Peyer's patch (tissue), 4 donors: ENCODE data around the gene C1RL.

ENCODE experiments used
- POLR2A ChIP-seq, 2 donors: fragments of 450-650 bp; IDR thresholded peaks; one replicate each; pipeline ENCODE4 v1.5.1; 2017; ENCODE audit warnings: antibody characterized with exemption in 2 of 2, mild to moderate bottlenecking in 2 of 2, moderate library complexity in 2 of 2
- TF ChIP-seq, protein P1 (sequence below), 6 experiments: fragments of 450-650 bp in 4 of 6; fragments of 200-600 bp in 2 of 6; sonication (generic) in 1 of 6; IDR thresholded peaks; one replicate each; pipeline ENCODE4 v1.5.1; 2017 to 2019; ENCODE audit warnings: antibody characterized with exemption in 6 of 6, mild to moderate bottlenecking in 3 of 6, moderate library complexity in 1 of 6

DNA sequence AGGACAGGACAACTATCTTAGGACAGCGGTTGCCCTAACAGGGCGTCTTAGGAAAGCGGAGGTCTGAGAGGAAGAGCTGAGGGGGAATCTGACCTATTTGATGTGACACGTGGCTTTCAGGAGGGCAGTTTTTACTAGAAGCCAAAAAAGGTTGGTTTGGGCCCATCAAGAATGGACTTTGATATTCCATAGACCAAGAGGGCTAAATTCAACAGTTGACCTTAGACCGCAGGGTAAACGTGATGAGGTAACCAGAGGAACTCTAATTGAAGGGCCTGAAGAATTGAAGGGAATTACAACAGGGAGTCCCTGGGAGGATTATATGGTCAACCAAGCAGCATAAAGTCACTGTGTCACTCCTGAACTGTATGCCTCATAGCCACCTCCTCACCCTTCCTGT, 37.0 kb downstream of the C1RL start:
- TF ChIP-seq, protein P1, sequence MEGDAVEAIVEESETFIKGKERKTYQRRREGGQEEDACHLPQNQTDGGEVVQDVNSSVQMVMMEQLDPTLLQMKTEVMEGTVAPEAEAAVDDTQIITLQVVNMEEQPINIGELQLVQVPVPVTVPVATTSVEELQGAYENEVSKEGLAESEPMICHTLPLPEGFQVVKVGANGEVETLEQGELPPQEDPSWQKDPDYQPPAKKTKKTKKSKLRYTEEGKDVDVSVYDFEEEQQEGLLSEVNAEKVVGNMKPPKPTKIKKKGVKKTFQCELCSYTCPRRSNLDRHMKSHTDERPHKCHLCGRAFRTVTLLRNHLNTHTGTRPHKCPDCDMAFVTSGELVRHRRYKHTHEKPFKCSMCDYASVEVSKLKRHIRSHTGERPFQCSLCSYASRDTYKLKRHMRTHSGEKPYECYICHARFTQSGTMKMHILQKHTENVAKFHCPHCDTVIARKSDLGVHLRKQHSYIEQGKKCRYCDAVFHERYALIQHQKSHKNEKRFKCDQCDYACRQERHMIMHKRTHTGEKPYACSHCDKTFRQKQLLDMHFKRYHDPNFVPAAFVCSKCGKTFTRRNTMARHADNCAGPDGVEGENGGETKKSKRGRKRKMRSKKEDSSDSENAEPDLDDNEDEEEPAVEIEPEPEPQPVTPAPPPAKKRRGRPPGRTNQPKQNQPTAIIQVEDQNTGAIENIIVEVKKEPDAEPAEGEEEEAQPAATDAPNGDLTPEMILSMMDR (IDR thresholded peaks at IDR 0.05) = no peak
- TF ChIP-seq POLR2A (IDR thresholded peaks at IDR 0.05) = no peak
